Mesendoderm (in vitro differentiated cells): ENCODE measurements around the gene KCNAB2.

Experiments used
- DNase-seq: peaks from one replicate; pipeline ENCODE4 v3.0.0; 2013
- H2AK5ac ChIP-seq: 2 replicates; pipeline ENCODE4 v1.6.1; 2013; ENCODE audit warnings: low read length, inconsistent platforms
- H2BK120ac ChIP-seq: 2 replicates; pipeline ENCODE4 v1.6.1; 2013; ENCODE audit warnings: low read depth, mild to moderate bottlenecking, low read length, moderate library complexity, mixed read lengths
- H2BK15ac ChIP-seq: replicated peaks from 2 replicates; pipeline ENCODE4 v1.6.1; 2013; ENCODE audit warnings: low read depth, mild to moderate bottlenecking, moderate library complexity
- H2BK5ac ChIP-seq: 2 replicates; pipeline ENCODE4 v1.6.1; 2013; ENCODE audit warnings: low read length, inconsistent platforms
- H3K18ac ChIP-seq: 2 replicates; pipeline ENCODE4 v1.6.1; 2013; ENCODE audit warnings: mild to moderate bottlenecking, low read length, mixed read lengths
- H3K23ac ChIP-seq: one replicate; pipeline ENCODE4 v1.6.1; 2013; ENCODE audit warnings: low read length
- H3K27ac ChIP-seq: 2 replicates; pipeline ENCODE4 v1.5.1; 2013; ENCODE audit warnings: low read depth, mild to moderate bottlenecking, inconsistent platforms, low read length, moderate library complexity
- H3K27me3 ChIP-seq: 2 replicates; pipeline ENCODE4 v1.6.1; 2013; ENCODE audit warnings: low read length, control low read depth, mild to moderate bottlenecking, inconsistent platforms; ENCODE audit not compliant: insufficient read depth, poor library complexity
- H3K36me3 ChIP-seq: 2 replicates; pipeline ENCODE4 v1.6.1; 2013; ENCODE audit warnings: low read length, inconsistent platforms; ENCODE audit not compliant: control insufficient read depth, insufficient read depth
- H3K4ac ChIP-seq: one replicate; pipeline ENCODE4 v1.6.1; 2013; ENCODE audit warnings: low read depth, mild to moderate bottlenecking, low read length, moderate library complexity
- H3K4me1 ChIP-seq: 2 replicates; pipeline ENCODE4 v1.6.1; 2013; ENCODE audit warnings: low read depth, low read length, inconsistent platforms; ENCODE audit not compliant: control insufficient read depth
- H3K4me2 ChIP-seq: 2 replicates; pipeline ENCODE4 v1.6.1; 2013; ENCODE audit warnings: low read length
- H3K4me3 ChIP-seq: 2 replicates; pipeline ENCODE4 v1.5.1; 2013; ENCODE audit warnings: mild to moderate bottlenecking, low read length
- H3K56ac ChIP-seq: one replicate; pipeline ENCODE4 v1.6.1; 2013; ENCODE audit warnings: low read length
- H3K79me1 ChIP-seq: 2 replicates; pipeline ENCODE4 v1.6.1; 2013; ENCODE audit warnings: low read length, inconsistent platforms
- H3K79me2 ChIP-seq: 2 replicates; pipeline ENCODE4 v1.6.1; 2013; ENCODE audit warnings: mild to moderate bottlenecking, low read length; ENCODE audit not compliant: control insufficient read depth, insufficient read depth
- H3K9ac ChIP-seq: 2 replicates; pipeline ENCODE4 v1.6.1; 2013; ENCODE audit warnings: low read length, inconsistent platforms
- H4K5ac ChIP-seq: one replicate; pipeline ENCODE4 v1.6.1; 2013; ENCODE audit warnings: low read length
- H4K8ac ChIP-seq: one replicate; pipeline ENCODE4 v1.6.1; 2013; ENCODE audit warnings: low read depth, mild to moderate bottlenecking, control low read depth, low read length, moderate library complexity
- WGBS: extraction: QIAGEN DNeasy Blood & Tissue Kit; methylation state at CpG from one replicate; pipeline ENCODE4 v1.1.7; 2013; ENCODE audit warnings: low lambda C conversion rate, missing lambda C conversion rate; ENCODE audit not compliant: insufficient coverage; ENCODE audit errors: extremely low coverage; 5-methylcytosine and 5-hydroxymethylcytosine counted together

KCNAB2 gene

DNA sequence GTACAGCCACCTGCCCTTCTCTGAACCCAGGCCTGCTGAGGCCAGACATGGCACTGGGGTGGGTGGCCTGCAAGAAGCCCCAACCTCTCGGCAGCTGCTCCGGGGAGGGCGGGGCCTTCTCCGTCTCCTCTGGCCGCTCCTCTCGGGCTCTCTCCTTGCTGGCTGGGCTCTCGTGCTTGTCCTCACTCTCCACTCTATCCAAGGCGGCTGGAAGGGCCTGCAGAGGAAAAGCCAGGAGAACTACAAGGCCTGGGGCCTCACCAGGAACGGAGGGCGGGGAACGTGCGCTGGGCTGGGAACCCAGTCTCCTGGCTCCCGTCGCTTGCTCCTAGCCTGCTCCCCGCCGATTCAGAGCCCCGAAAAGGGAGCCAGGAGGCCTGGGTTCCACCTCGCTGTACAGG is 75.3 kb downstream of the KCNAB2 start:
- Histone ChIP-seq H3K79me2 (no peaks in the 10 kb centered on the region), H3K27ac (no peak overlapping the region), H3K18ac (no peak overlapping the region), H3K4me1 (no peaks in the 10 kb centered on the region), H3K23ac (no peak overlapping the region), H2AK5ac (no peak overlapping the region), H3K4me2 (no peak overlapping the region), H3K36me3 (no peaks in the 10 kb centered on the region), H4K8ac (no peak overlapping the region), H2BK5ac (no peak overlapping the region), H3K4me3 (no peak overlapping the region), H3K27me3 (no peaks in the 10 kb centered on the region), H3K9ac (no peak overlapping the region), H2BK120ac (no peak overlapping the region), H4K5ac (no peak overlapping the region), H3K79me1 (no peaks in the 10 kb centered on the region), H3K56ac (no peak overlapping the region), H2BK15ac (no peak overlapping the region), H3K4ac (no peak overlapping the region)
- DNase-seq = no peak
- no CpG with 5 or more reads among the region's 18 CpGs for WGBS

DNA sequence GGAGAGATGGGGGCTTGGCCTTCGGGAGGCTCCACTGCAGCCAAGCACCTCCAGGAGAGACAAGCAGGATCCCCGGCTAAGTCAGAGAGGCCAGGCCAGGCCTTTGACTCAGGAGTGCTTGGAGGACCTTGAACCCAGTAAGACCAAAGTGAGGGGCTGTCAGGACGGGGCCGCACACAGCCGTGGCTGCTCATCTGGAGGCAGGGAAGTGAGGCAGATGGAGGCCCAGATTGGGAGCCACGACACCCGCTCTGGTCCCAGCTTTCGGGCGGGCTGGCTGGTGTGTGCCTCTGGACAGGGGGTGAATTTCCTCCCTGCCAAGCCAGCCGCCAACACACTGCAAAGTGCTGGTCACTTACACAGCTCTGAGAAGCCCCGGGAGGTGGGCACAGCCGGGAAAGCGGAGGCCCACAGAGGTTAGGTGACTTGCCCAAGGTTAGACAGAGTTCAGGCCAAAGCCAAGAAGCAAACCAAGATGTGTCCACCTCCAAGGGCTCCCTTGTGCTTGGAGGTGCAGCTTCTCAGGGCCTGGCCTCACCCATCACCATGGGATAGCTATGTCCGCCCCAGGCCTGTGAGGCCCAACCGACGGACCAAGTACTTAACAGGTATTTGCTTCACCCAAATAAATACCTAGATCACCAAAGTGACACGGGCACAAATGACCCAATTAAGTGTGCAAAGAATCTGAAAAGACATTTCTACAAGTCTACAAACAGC is 76.1 kb downstream of the KCNAB2 start:
- H2AK5ac ChIP-seq = no peak overlapping the region
- H3K56ac ChIP-seq = no peak overlapping the region
- no peak overlapping the region for H2BK5ac ChIP-seq
- no peaks in the 10 kb centered on the region for H3K79me2 ChIP-seq
- H2BK15ac ChIP-seq = no peak overlapping the region
- H3K4ac ChIP-seq = no peak overlapping the region
- no peaks in the 10 kb centered on the region for H3K79me1 ChIP-seq
- no peak overlapping the region for H3K9ac ChIP-seq
- H3K4me1 ChIP-seq = no peaks in the 10 kb centered on the region
- no peak overlapping the region for H2BK120ac ChIP-seq
- H3K4me2 ChIP-seq = no peak overlapping the region
- no CpG with 5 or more reads among the region's 17 CpGs for WGBS
- no peaks in the 10 kb centered on the region for H3K36me3 ChIP-seq
- no peaks in the 10 kb centered on the region for H3K27me3 ChIP-seq
- no peak overlapping the region for H3K23ac ChIP-seq
- no peak overlapping the region for H3K18ac ChIP-seq
- DNase-seq = no peak
- H3K4me3 ChIP-seq = no peak overlapping the region
- no peak overlapping the region for H3K27ac ChIP-seq
- H4K5ac ChIP-seq = no peak overlapping the region
- H4K8ac ChIP-seq = no peak overlapping the region

DNA sequence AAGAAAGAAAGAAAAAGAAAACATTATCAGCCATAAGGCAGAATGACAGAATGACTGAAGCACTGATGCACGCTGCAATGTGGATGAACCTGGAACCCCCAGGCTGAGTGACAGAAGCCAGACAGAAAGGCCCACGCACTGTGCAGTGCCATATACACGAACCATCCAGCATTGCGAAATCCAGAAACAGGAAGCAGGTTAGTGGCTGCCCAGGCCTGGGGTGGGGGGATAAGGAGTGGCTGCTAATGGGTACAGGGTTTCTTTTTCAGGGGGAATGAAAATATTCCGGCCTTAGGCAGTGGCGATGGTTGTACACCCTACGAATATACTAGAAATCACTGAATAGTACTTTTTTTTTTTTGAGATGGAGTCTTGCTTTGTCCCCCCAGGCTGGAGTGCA is 77.4 kb downstream of the KCNAB2 start:
- Histone ChIP-seq H3K56ac (no peak overlapping the region), H2BK15ac (no peak overlapping the region), H3K9ac (no peak overlapping the region), H3K79me2 (no peaks in the 10 kb centered on the region), H3K36me3 (no peaks in the 10 kb centered on the region), H3K27me3 (no peaks in the 10 kb centered on the region), H3K4me1 (peaks cover 2% of the 10 kb centered on the region), H4K5ac (no peak overlapping the region), H3K79me1 (no peaks in the 10 kb centered on the region), H2BK120ac (no peak overlapping the region), H4K8ac (no peak overlapping the region), H2AK5ac (no peak overlapping the region), H3K27ac (no peak overlapping the region), H2BK5ac (no peak overlapping the region), H3K23ac (no peak overlapping the region), H3K4ac (no peak overlapping the region), H3K4me3 (no peak overlapping the region), H3K4me2 (no peak overlapping the region), H3K18ac (no peak overlapping the region)
- no peak for DNase-seq
- WGBS = no CpG with 5 or more reads among the region's 7 CpGs

DNA sequence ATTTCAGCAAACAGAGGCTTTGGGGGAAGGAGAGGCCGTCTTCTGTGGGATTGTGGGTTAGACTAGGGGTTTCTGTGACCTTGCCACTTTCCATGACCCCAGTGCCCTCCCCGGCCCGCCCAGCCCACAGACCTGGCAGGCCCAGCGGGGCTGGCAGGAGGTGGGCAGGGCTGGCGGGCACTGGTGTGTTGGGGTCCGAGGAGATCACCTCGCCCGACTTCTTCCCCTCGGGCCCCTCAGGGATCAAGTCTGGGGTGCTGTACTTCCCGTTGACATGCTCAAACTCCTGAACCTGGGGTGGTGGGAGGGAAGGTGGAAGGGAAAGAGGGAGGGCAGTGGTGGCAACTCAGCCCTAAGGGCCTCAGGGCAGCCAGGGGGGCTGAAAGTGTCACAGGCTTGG is 78.1 kb downstream of the KCNAB2 start:
- no CpG with 5 or more reads among the region's 10 CpGs for WGBS
- DNase-seq = no peak
- Histone ChIP-seq H4K5ac (no peak overlapping the region), H3K4me3 (no peak overlapping the region), H3K27ac (no peak overlapping the region), H2BK120ac (no peak overlapping the region), H3K56ac (no peak overlapping the region), H3K79me2 (no peaks in the 10 kb centered on the region), H2AK5ac (no peak overlapping the region), H3K36me3 (no peaks in the 10 kb centered on the region), H3K79me1 (no peaks in the 10 kb centered on the region), H2BK5ac (no peak overlapping the region), H3K18ac (no peak overlapping the region), H3K4me2 (no peak overlapping the region), H3K23ac (no peak overlapping the region), H3K4me1 (peaks cover 2% of the 10 kb centered on the region), H3K27me3 (no peaks in the 10 kb centered on the region), H3K4ac (no peak overlapping the region), H2BK15ac (no peak overlapping the region), H3K9ac (no peak overlapping the region), H4K8ac (no peak overlapping the region)

DNA sequence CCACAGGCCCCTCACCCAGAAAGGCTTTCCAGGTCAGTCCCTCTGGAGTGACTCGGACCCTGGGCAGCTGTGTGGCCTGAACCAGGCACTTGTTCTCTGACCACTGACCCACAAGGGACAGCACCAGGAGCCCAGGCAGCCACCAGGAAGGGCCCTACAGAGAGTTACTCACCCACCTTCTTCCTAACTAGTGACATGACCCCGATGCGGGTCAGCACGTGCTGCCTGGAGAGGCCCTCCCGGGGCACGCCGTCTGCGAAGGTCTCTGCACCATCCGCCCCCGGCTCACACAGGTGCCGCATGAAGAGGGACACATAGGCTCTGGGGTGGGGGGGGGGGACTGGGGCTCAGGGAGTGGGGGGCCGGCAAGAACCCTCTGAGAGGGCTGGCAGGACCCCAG is 78.7 kb downstream of the KCNAB2 start:
- peaks cover 2% of the 10 kb centered on the region for H3K4me1 ChIP-seq
- no peak overlapping the region for H2BK120ac ChIP-seq
- H2BK5ac ChIP-seq = no peak overlapping the region
- no peak overlapping the region for H2AK5ac ChIP-seq
- WGBS = no CpG with 5 or more reads among the region's 12 CpGs
- H3K9ac ChIP-seq = no peak overlapping the region
- DNase-seq = no peak
- H4K8ac ChIP-seq = no peak overlapping the region
- no peaks in the 10 kb centered on the region for H3K27me3 ChIP-seq
- H3K4ac ChIP-seq = no peak overlapping the region
- no peak overlapping the region for H3K56ac ChIP-seq
- no peak overlapping the region for H3K27ac ChIP-seq
- no peaks in the 10 kb centered on the region for H3K79me1 ChIP-seq
- no peak overlapping the region for H3K23ac ChIP-seq
- H3K36me3 ChIP-seq = no peaks in the 10 kb centered on the region
- no peaks in the 10 kb centered on the region for H3K79me2 ChIP-seq
- H4K5ac ChIP-seq = no peak overlapping the region
- H3K4me3 ChIP-seq = no peak overlapping the region
- no peak overlapping the region for H3K18ac ChIP-seq
- no peak overlapping the region for H2BK15ac ChIP-seq
- H3K4me2 ChIP-seq = no peak overlapping the region

DNA sequence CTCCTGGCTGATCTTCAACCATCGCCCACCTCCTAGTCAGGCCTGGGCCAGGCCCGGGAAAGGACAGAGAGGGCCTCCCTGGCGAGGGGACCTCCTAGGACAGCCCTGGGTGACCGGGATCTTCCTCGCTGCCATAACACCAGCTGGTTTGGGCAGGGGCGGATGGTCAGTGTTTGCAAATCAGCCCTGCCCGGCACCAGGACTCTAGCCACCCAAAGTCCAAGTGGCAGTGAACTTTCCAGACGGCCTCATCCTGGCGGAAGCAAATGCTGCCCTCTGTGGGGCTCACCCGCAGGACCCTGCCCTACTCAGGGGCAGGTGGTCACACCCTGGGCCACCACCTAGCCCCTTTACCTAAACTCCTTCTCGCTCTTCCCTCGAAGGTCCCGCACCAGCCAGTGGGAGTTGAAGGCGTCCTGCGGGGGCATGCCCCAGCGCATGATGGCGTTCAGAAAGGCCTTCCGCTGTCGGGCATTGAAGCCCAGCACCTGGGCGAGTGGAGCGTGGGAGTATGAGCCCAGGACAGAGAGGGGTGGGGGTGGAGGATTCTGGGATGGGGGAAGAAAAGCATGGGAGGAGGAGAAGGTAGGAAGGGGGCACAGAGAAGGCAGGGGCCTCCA is 79.2 kb downstream of the KCNAB2 start:
- Histone ChIP-seq H3K4me3 (no peak overlapping the region), H3K4me1 (peaks cover 2% of the 10 kb centered on the region), H2BK120ac (no peak overlapping the region), H3K36me3 (no peaks in the 10 kb centered on the region), H4K8ac (no peak overlapping the region), H2AK5ac (no peak overlapping the region), H2BK5ac (no peak overlapping the region), H3K4me2 (no peak overlapping the region), H3K9ac (no peak overlapping the region), H3K18ac (no peak overlapping the region), H3K4ac (no peak overlapping the region), H2BK15ac (no peak overlapping the region), H3K79me2 (no peaks in the 10 kb centered on the region), H3K79me1 (no peaks in the 10 kb centered on the region), H3K23ac (no peak overlapping the region), H3K56ac (no peak overlapping the region), H4K5ac (no peak overlapping the region), H3K27me3 (no peaks in the 10 kb centered on the region), H3K27ac (no peak overlapping the region)
- DNase-seq = no peak
- WGBS = no CpG with 5 or more reads among the region's 21 CpGs
